Measurements from ENCODE around the gene DOC2B. TPM values are rescaled to one million over a fixed set of nuclear protein-coding genes. Genes with fewer than 3 reads are reported as not detected.

The DOC2B gene
- polyA plus RNA-seq, 1 donor from 2014 or later: not detected

DNA sequence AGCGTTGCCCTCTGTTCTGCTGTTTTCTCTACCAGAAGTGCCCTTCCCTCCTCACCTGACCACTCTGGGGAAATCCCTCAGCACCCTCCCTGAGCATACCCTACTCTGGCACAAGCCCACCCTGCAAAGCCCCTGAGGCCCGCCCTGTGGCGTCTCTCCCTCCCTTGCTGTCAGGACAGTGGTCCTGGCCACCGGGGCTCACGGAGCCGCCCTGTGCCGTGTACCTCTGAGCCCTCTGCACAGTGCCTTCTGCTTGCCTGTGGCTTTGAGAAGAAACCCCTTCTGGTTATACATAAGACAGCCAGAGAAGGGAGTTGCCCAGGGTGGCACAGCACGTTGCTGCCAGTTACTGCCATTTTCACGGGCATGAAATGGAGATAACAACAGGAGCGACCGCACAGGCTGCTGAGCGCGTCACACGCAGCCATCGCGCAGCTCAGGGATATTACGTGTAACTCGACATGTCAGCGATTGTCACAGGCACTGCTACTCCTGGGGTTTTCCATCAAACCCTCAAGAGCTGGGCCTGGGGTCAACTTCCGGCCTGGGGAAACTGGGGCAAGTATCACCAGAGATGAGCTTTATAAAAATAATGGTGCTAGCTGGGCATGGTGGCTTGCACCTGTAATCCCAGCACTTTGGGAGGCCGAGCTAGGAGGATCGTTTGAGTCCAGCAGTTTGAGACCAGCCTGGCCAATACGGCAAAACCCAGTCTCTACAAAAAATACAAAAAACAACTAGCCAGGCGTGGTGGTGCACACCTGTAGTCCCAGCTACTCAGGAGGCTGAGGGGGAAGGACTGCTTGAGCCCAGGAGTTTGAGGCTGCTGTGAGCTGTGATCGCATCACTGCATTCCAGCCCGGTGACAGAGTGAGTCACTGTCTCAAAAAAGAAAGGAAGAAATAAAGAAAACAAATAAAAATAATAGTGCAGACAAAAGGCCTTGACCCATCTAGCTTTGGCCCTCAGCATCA lies 29.3 kb downstream of the DOC2B start:
- Mint-ChIP-seq H3K9me3 (no peaks in the 10 kb centered on the region), H3K4me3 (no peak overlapping the region), H3K36me3 (no peaks in the 10 kb centered on the region), H3K4me1 (peaks cover 0 to 1% (median 0%) of the 10 kb centered on the region in 3 donors), H3K27me3 (peaks cover 1% of the 10 kb centered on the region), H3K27ac (no peak overlapping the region)

DNA sequence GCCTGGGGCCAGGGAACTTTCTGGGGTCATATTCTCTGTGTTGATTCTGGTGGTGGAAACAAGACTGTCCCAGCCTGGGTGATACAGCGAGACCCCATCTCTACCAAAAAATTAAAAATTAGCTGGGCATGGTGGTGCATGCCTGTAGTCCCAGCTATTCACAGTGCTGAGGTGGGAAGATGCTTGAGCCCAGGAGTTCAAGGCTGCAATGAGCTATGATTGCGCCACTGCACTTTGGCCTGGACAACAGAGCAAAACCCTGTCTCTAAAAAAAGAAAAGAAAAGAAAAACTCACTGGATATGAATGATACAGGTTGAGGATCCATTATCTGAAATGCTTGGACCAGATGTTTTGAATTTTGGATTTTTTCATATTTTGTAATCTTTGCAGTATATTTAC lies 30.4 kb downstream of the DOC2B start:
- Mint-ChIP-seq H3K4me1 (peaks cover 0 to 1% (median 0%) of the 10 kb centered on the region in 3 donors), H3K9me3 (no peaks in the 10 kb centered on the region), H3K36me3 (no peaks in the 10 kb centered on the region), H3K27me3 (peaks cover 1% of the 10 kb centered on the region), H3K4me3 (no peak overlapping the region), H3K27ac (no peak overlapping the region)

DNA sequence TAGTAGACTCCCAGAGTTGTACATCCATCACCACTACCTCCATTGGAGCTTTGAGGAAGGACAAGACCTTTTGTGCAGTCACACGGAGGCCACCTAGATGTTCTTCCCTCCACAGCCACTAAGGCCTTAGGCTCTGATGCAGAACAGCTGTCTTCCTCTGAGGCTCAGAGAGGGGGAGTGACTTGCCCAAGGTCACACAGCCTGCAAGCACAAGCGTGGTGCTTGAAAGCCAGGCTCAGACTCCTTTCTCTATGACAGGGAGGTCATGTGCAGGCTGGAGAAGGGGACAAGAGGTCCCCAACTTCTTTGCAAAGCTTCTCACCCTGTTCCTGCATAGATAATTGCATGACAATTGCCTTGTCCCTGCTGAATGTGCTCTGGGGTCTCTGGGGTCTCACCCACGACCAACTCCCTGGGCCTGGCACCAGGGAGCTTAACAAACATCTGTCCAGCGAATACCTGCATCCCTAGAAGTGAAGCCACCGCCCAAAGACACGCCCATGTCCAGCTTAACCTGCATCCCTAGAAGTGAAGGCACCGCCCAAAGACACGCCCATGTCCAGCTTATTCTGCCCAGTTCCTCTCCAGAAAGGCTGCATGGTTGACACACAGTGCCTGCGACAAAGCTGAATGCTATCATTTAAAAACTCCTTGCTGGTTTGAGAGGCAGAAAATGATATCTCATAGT lies 31.4 kb downstream of the DOC2B start:
- no peaks in the 10 kb centered on the region for H3K36me3 Mint-ChIP-seq
- no peaks in the 10 kb centered on the region for H3K9me3 Mint-ChIP-seq
- no peak overlapping the region for H3K4me3 Mint-ChIP-seq
- H3K27me3 Mint-ChIP-seq: peaks cover 1% of the 10 kb centered on the region
- H3K27ac Mint-ChIP-seq: no peak overlapping the region
- peaks cover 0 to 1% (median 0%) of the 10 kb centered on the region in 3 donors for H3K4me1 Mint-ChIP-seq

DNA sequence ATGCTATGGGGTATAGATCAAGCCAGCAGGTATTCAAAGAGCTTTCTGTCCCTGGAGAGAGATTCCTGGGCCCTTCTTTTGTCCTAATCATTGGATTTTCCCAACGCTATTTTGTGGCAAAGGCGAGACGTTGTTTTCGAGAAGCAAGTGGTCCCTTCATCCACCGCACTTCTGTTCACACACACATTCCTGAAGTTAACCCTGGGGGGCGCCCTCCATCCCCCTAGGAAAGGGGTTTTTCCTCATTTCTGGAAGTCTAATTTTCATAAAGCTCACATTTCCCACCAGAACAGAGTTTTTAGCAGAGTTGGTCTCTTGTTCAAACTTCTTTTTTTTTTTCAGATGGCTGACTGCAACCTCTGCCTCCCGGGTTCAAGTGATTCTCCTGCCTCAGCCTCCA lies 32.2 kb downstream of the DOC2B start:
- peaks cover 1% of the 10 kb centered on the region for H3K27me3 Mint-ChIP-seq
- H3K4me3 Mint-ChIP-seq: no peak overlapping the region
- H3K9me3 Mint-ChIP-seq: no peaks in the 10 kb centered on the region
- H3K4me1 Mint-ChIP-seq: peaks cover 0 to 1% (median 0%) of the 10 kb centered on the region in 3 donors
- no peaks in the 10 kb centered on the region for H3K36me3 Mint-ChIP-seq
- peak overlapping the region in 1 of 3 donors; percentile 53 for H3K27ac Mint-ChIP-seq

DNA sequence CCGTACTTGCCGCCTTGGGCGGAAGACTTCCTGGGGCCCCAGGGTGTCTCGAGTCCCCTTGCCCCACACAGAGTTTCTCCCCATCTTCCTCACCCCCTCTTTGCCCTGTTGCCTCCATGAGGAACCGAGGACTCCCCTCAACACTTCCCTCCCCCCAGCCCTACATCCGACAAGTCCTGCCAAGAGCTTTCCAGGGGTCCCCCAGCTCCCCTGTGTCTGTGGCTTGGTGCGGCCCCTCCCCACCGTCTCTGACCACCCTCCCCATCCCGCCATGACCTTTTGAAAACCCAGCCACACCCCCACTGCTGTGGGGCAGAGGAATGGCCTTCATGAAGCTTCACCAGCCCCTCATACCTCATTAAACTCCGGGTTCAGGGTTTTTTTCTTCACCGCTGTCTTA lies 32.7 kb downstream of the DOC2B start:
- H3K27me3 Mint-ChIP-seq: peaks cover 1% of the 10 kb centered on the region
- H3K36me3 Mint-ChIP-seq: no peaks in the 10 kb centered on the region
- H3K4me3 Mint-ChIP-seq: no peak overlapping the region
- no peak overlapping the region for H3K27ac Mint-ChIP-seq
- H3K9me3 Mint-ChIP-seq: no peaks in the 10 kb centered on the region
- H3K4me1 Mint-ChIP-seq: peaks cover 0 to 1% (median 0%) of the 10 kb centered on the region in 3 donors

DNA sequence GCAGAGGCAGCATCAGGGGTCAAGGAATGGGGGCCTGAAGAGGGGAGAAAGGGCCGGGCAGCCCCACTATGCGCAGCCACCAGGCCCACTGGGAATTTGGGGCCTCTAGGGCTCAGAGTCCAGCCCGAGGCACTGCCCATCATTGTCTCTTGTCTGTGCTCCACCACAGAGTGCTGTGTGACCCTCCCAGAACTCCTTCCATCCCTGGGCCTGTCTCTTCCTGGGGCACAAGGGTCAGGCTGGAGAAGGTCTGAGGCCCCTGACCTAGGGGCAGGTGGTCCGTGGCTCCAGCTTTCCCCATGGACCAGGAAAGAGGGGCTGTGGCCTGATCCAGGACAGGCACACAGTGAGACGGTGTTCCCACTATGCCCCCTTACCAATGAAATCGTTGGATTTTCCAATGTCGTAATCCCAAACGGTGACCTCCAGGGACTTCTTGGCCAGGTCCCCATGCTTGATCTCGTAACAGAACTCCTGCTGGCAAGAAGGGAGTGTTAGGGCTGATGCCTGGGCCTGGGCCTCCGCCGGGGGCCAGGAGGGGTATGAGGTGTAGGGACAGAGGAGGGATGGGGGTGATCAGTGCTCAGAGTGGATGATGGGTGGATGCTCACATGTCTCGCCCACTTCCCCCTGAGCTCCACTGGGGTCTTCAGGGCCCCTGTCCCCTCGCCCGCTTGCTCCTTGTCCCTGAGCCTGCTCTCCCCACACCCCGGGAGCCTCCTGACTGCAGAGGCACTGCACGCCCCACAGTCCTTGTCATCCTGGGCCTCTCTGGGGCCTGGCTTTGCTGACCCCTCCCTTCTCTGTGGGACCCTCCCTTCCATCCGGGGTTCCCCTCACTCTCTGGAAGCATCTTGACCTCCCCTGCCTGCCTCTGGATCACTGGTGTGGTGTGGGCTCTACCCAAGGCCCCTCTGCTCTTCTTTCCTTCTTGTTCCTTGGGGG lies 33.4 kb downstream of the DOC2B start:
- no peak overlapping the region for H3K27ac Mint-ChIP-seq
- H3K27me3 Mint-ChIP-seq: no peaks in the 10 kb centered on the region
- peaks cover 1% of the 10 kb centered on the region for H3K36me3 Mint-ChIP-seq
- peaks cover 0 to 4% (median 2%) of the 10 kb centered on the region in 3 donors for H3K4me1 Mint-ChIP-seq
- no peaks in the 10 kb centered on the region for H3K9me3 Mint-ChIP-seq
- H3K4me3 Mint-ChIP-seq: no peak overlapping the region

DNA sequence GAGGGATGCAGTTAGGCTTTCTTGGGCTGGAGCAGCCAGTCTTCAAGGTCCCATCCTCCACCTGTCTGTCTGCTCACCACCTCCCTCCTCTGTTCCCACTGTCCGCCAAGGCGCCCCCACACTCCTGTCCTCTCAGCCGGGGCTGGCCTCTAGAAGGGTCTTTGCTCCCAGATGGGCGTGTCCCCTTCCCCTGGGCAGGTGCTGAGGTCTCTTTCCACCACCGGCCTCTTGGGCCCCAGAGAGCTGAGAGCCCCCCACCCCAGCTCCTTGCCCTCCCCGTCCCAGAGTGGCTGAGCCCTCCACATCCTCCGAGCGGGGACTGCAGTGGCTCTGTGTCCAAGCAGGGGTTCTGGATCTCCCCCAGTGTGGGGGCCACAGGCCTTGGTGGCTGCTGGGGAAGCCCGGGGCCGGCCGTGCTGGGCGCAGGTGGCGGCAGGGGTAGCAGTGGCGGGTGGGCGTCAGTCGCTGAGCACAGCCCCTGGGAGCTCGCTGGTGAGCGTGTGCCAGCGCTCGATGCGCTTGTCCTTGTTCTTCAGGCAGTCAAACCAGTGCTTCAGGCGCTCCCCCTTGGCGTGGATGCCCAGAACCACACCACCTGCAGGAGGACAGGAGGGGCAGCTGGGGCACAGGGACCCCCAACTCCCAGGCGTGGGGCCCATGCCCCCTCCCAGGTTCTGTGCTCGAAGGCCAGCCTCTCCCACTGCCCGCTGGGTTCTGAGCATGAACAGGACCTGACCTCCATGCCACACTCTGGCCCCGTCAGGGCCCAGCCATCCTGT lies 34.3 kb downstream of the DOC2B start:
- no peak overlapping the region for H3K27ac Mint-ChIP-seq
- peaks cover 0 to 4% (median 2%) of the 10 kb centered on the region in 3 donors for H3K4me1 Mint-ChIP-seq
- peaks cover 1% of the 10 kb centered on the region for H3K36me3 Mint-ChIP-seq
- H3K9me3 Mint-ChIP-seq: no peaks in the 10 kb centered on the region
- no peak overlapping the region for H3K4me3 Mint-ChIP-seq
- H3K27me3 Mint-ChIP-seq: peaks cover 1% of the 10 kb centered on the region

DNA sequence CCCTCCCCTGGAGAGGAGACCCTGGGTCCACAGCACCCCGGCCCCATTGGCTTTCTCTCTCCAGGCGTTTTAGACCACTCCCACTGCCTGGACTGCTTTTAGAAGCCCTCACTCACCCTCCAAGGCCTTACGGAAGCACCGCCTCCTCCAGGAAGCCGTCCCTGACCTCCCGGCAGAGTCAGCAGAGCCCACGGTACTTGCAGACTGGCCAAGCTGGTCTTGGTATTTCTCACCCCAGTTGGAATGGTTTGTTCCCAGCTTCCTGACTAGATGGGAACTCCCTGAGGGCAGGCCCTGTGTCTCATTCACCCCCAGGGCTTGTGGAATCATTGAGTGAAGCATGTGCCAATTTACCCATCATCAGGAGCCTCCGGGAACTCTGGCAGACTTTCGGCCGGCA lies 34.9 kb downstream of the DOC2B start:
- Mint-ChIP-seq H3K4me3 (no peak overlapping the region), H3K27me3 (peaks cover 2% of the 10 kb centered on the region), H3K36me3 (peaks cover 1% of the 10 kb centered on the region), H3K4me1 (peaks cover 0 to 3% (median 2%) of the 10 kb centered on the region in 3 donors), H3K27ac (no peak overlapping the region), H3K9me3 (no peaks in the 10 kb centered on the region)

DNA sequence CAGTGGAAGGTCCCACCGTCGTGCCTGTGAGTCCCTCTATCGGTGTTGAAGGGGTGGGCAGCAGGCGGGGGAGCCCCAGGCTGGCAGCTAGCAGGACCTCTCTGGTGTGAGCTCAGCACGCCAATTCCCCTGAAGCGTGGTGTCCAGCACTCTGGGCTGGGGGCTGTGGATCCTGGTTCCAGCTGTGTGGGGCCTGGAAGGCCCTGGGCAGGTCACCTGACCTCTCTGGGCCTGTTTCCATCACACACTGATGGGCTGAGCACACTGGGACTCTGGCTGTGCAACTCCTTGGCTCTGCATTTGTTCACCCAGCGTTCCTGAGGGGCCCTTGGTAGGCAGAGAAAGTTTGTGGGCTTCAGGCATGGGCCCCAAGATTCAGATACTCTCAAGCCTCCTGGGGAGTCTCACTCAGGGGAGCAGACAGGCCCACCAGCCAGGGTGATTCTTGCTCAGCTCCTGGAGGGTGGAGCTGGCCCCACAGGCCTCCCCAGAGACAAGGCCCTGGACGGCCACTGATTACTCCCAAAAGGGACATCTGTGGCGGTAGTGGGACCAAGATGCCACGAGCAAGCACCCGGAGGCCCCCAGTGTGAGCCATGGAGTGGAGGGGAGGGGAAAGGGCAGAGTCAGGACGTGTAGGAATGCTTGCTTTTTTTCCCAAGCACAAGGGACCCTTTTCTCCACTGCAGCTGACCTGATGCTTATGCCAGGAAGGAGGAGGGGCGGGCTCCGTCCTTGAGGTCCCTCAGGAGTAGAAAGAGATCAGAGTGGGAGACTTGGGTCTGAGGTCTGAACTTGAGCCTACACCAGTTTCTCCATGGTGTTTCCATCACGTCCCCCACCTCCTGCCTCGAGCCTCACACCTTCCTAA lies 35.5 kb downstream of the DOC2B start:
- H3K27me3 Mint-ChIP-seq: peaks cover 2% of the 10 kb centered on the region
- no peaks in the 10 kb centered on the region for H3K9me3 Mint-ChIP-seq
- no peak overlapping the region for H3K27ac Mint-ChIP-seq
- peaks cover 0 to 2% (median 2%) of the 10 kb centered on the region in 3 donors for H3K4me1 Mint-ChIP-seq
- no peak overlapping the region for H3K4me3 Mint-ChIP-seq
- H3K36me3 Mint-ChIP-seq: peaks cover 1% of the 10 kb centered on the region

DNA sequence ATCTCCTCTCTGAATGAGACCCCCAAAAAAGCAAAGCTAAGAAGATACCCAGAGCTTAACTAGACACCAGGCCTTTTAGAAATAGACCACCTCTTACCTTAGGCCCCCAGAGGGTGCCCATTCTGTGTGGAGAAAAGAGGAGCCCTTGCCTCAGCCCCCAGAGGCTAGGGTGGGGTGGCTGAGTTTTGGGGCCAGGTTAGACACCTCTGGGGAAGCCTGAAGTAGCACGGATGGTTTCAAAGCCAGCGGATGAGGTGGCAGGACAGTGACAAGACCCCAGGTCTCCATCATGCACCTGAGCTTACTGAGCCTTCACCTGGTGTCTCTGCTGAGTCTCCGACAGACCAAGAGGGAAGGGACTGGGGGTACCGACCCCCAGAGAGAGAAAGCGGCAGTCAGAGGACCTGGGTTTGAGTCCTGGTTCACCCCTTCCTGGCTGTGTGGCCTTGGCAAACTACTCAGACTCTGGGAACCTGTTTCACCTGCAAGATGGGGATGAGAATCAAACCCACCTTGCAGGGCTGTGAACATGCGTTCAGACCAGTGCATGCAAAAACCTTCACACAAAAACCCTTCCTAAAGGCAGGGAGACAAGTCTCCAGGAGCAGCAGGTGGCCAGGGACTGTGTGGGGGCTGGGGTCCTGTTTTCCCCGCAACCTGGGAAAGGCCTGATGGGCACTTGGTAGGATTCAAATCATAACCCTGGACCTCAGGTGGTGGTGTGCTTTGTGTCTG lies 36.3 kb downstream of the DOC2B start:
- Mint-ChIP-seq H3K27ac (no peak overlapping the region), H3K4me3 (no peak overlapping the region), H3K9me3 (no peaks in the 10 kb centered on the region)

DNA sequence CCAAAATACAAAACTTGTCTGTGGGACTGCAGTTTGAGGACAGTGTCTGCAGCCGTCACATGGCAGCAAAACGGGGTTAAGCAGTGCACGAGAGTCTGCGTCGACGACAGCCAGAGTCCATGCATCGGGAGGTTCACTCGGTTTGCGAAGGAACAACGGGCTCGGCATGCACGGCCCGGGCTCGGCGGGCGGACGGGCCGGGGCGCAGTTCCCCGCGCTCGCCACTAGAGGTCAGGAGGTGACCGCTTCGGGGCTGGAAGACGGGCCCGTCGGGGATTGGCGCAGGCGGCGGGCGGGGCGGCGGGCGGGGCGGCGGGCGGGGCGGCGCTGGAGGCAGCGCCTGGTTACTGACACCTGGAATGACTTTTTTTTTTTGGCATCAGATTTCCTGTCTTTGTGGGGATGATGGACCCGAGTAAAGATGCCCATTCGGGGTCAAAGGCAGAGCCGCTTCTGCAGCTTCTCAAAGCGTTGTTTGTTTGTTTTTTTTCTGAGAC lies 37.6 kb downstream of the DOC2B start:
- Mint-ChIP-seq H3K27me3 (peaks cover 2% of the 10 kb centered on the region), H3K4me3 (no peak overlapping the region), H3K9me3 (no peaks in the 10 kb centered on the region), H3K27ac (no peak overlapping the region), H3K4me1 (peaks cover 0 to 2% (median 2%) of the 10 kb centered on the region in 3 donors), H3K36me3 (peaks cover 1% of the 10 kb centered on the region)

More for the DNA sequence above, 36.3 kb downstream of the DOC2B start:
- Mint-ChIP-seq H3K36me3 (peaks cover 1% of the 10 kb centered on the region), H3K4me1 (peaks cover 0 to 2% (median 2%) of the 10 kb centered on the region in 3 donors), H3K27me3 (peaks cover 2% of the 10 kb centered on the region)

DNA sequence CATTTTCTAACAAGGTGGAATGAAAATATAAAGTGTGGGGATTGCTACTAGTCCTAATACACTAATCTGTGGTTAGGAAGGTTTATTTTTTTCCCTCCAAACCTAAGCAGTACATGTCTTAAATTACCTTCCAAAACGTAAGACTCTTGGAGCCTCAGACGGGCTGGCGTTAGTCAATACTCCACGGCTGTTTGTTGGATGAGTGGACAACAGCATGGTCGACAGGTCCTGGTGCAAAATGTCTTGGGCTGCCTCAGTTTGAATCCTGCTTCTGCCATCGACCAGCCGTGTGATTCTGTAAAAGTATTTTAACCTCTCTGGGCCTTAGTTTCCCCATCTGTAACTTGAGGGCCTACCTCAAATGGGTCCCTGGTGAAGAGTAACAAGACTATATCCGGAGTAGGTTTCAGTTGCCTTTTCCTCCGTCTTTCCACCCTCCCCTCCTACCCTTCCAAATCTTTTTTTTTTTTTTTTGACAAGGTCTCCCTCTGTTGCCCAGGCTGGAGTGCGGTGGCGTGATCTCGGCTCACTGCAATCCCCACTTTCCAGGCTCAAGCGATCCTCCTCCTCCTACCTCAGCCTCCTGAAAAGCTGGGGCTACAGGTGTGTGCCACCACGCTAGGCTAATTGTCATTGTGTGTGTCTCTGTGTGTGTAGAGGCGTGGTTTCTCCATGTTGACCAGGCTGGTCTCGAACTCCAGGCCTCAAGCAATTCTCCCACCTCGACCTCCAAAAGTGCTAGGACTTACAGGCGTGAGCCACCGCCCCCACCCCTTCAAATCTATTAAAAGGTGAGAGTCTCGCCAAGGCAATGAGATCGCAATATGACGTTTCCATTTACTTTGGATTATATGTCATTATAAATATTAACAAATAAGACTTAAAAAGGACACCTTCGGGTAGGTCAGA lies 38.3 kb downstream of the DOC2B start:
- H3K36me3 Mint-ChIP-seq: peaks cover 1% of the 10 kb centered on the region
- H3K27ac Mint-ChIP-seq: peak overlapping the region in 1 of 3 donors; percentile 10
- no peak overlapping the region for H3K4me3 Mint-ChIP-seq
- peaks cover 0 to 2% (median 2%) of the 10 kb centered on the region in 3 donors for H3K4me1 Mint-ChIP-seq
- no peaks in the 10 kb centered on the region for H3K9me3 Mint-ChIP-seq
- peaks cover 2% of the 10 kb centered on the region for H3K27me3 Mint-ChIP-seq
